ENCODE results near the gene GAK. TPM values are rescaled to one million over a fixed set of nuclear protein-coding genes. Genes with fewer than 3 reads are reported as not detected.

GAK gene
- total RNA-seq, 4 donors from 2014 or later = 230 to 882 (median 305) TPM

DNA sequence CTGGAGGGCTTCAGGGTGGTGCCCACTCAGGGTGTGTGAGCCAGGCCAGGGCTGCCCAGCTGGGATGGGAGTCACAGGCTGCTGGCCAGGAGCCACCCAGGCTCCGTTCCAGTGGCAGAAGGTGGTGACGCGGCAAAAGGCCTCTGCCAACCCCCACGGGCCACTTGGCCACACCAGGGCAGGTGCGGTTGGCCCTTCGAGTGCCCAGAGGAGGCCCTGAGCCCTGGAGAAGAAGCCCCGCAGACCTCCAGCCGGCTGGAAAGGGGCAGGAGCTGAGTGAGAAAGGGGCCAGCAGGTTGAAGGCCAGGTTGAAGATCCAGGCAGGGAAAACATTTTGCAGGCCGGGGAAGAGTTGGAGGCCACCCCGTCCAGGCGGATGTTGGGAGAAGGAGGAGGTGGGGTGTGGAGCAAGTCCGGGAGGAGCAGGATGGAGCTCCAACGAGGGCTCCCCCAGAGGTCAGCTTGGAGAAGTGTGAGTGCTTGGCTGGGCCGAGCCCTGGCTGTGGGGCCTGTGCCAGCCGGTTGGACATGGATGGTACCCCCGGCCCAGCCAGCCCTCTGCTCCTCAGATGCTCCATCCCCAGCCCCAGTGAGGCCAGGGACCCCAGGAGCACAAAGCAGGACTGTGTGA, 103.4 kb downstream of the GAK start:
- in situ Hi-C loops (cut with MboI; ENCODE audit: low pct_ligation_motif_present in 1 of 4, low pct_unique_long_range_greater_than_20kb in 1 of 4, low sequenced_read_pairs in 3 of 4) (no loop called here), intact Hi-C loops (cut with DNase I; ENCODE audit: low total_unique reads) (no loop called here)
- Histone ChIP-seq H3K27me3 (peaks cover 79% of the 10 kb centered on the region), H3K9me3 (no peaks in the 10 kb centered on the region), H3K36me3 (no peaks in the 10 kb centered on the region), H3K4me1 (peaks cover 4 to 19% (median 16%) of the 10 kb centered on the region in 4 donors), H3K4me3 (no peak overlapping the region), H3K27ac (no peak overlapping the region)
- 44 to 56% methylated on average over 9 to 16 of the region's 16 CpGs for WGBS, 2 donors (ENCODE audit: low coverage in 1 of 2)
- DNase-seq = no peak
- TF ChIP-seq POLR2AphosphoS5 (IDR thresholded peaks at IDR 0.05) (no peak), POLR2A (IDR thresholded peaks at IDR 0.05) (no peak), EP300 (IDR thresholded peaks at IDR 0.05; ENCODE audit: low read depth) (no peak)
- TF ChIP-seq, protein P1, sequence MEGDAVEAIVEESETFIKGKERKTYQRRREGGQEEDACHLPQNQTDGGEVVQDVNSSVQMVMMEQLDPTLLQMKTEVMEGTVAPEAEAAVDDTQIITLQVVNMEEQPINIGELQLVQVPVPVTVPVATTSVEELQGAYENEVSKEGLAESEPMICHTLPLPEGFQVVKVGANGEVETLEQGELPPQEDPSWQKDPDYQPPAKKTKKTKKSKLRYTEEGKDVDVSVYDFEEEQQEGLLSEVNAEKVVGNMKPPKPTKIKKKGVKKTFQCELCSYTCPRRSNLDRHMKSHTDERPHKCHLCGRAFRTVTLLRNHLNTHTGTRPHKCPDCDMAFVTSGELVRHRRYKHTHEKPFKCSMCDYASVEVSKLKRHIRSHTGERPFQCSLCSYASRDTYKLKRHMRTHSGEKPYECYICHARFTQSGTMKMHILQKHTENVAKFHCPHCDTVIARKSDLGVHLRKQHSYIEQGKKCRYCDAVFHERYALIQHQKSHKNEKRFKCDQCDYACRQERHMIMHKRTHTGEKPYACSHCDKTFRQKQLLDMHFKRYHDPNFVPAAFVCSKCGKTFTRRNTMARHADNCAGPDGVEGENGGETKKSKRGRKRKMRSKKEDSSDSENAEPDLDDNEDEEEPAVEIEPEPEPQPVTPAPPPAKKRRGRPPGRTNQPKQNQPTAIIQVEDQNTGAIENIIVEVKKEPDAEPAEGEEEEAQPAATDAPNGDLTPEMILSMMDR (IDR thresholded peaks at IDR 0.05) = no peak

- Histone ChIP-seq H3K4me3 (no peak overlapping the region), H3K4me1 (peaks cover 4 to 19% (median 16%) of the 10 kb centered on the region in 4 donors), H3K27me3 (peaks cover 92% of the 10 kb centered on the region), H3K9me3 (no peaks in the 10 kb centered on the region), H3K36me3 (no peaks in the 10 kb centered on the region), H3K27ac (no peak overlapping the region)
- WGBS, 2 donors (ENCODE audit: low coverage in 1 of 2) = 24 to 26% methylated on average over 2 to 17 of the region's 20 CpGs
- intact Hi-C loops (cut with DNase I; ENCODE audit: low total_unique reads) = no loop called here
- no peak for DNase-seq
- no peak for TF ChIP-seq POLR2A (IDR thresholded peaks at IDR 0.05)
- TF ChIP-seq POLR2AphosphoS5 (IDR thresholded peaks at IDR 0.05) = no peak
- no peak for TF ChIP-seq EP300 (IDR thresholded peaks at IDR 0.05; ENCODE audit: low read depth)
- TF ChIP-seq, protein P1 (IDR thresholded peaks at IDR 0.05) = no peak
- in situ Hi-C loops (cut with MboI; ENCODE audit: low pct_ligation_motif_present in 1 of 4, low pct_unique_long_range_greater_than_20kb in 1 of 4, low sequenced_read_pairs in 3 of 4) = no loop called here
Observed at GRCh38 chr4:827209-828081, 104.7 kb downstream of the GAK start.

- Histone ChIP-seq H3K4me3 (peak overlapping the region in 1 of 4 donors; percentile 40), H3K36me3 (no peaks in the 10 kb centered on the region), H3K4me1 (peaks cover 4 to 19% (median 16%) of the 10 kb centered on the region in 4 donors), H3K9me3 (no peaks in the 10 kb centered on the region), H3K27me3 (peaks cover 95% of the 10 kb centered on the region), H3K27ac (no peak overlapping the region)
- intact Hi-C loops (cut with DNase I; ENCODE audit: low total_unique reads) (no loop called here), in situ Hi-C loops (cut with MboI; ENCODE audit: low pct_ligation_motif_present in 1 of 4, low pct_unique_long_range_greater_than_20kb in 1 of 4, low sequenced_read_pairs in 3 of 4) (no loop called here)
- DNase-seq = no peak
- 2% methylated on average over 22 of the region's 75 CpGs; no CpG with 5 or more reads in 1 of the 2 donors for WGBS, 2 donors (ENCODE audit: low coverage in 1 of 2)
- no peak for TF ChIP-seq POLR2AphosphoS5 (IDR thresholded peaks at IDR 0.05)
- TF ChIP-seq POLR2A (IDR thresholded peaks at IDR 0.05) = no peak
- TF ChIP-seq, protein P1 (IDR thresholded peaks at IDR 0.05) = no peak
- no peak for TF ChIP-seq EP300 (IDR thresholded peaks at IDR 0.05; ENCODE audit: low read depth)
Observed at GRCh38 chr4:826508-827208, 105.5 kb downstream of the GAK start.

DNA sequence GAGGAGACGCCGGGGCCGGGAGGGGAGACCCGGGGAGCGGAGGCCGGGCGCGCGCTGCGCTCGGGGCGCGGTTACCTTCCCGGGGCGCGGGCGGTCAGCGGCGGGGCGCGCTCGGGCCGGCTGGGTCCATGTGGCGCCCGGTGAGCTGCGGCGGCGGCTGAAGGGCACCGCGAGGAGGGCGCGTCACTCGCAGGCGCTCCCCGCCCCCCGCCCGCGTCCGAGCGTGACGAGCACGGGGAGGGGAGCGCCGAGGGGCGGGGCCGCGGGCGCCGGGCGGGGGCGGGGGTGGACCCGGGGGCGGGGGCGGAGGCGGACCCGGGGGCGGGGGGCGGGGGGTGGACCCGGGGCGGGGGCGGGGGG, 106.2 kb downstream of the GAK start, which contains the start of gene CPLX1:
Gene CPLX1, minus strand, starts transcription at position 159 of the 360 bp plus-strand sequence. CDS start 1,607 bp downstream, outside the sequence.
- Histone ChIP-seq H3K4me3 (peak within 1 kb of the TSS in 3 of 4 donors; percentile 35 to 59 (median 39)), H3K9me3 (no peaks in the 10 kb centered on the region), H3K27ac (no peak within 1 kb of the TSS), H3K4me1 (peaks cover 4 to 19% (median 16%) of the 10 kb centered on the region in 4 donors), H3K27me3 (peaks cover 92% of the 10 kb centered on the region), H3K36me3 (no peaks in the 10 kb centered on the region)
- TF ChIP-seq POLR2AphosphoS5 (IDR thresholded peaks at IDR 0.05) = no peak
- TF ChIP-seq, protein P1 (IDR thresholded peaks at IDR 0.05) = no peak
- no peak for TF ChIP-seq EP300 (IDR thresholded peaks at IDR 0.05; ENCODE audit: low read depth)
- no peak for TF ChIP-seq POLR2A (IDR thresholded peaks at IDR 0.05)
- WGBS, 2 donors (ENCODE audit: low coverage in 1 of 2) = 0% methylated on average over 4 of the region's 61 CpGs; no CpG with 5 or more reads in 1 of the 2 donors
- in situ Hi-C loops (cut with MboI; ENCODE audit: low pct_ligation_motif_present in 1 of 4, low pct_unique_long_range_greater_than_20kb in 1 of 4, low sequenced_read_pairs in 3 of 4) (no loop called here), intact Hi-C loops (cut with DNase I; ENCODE audit: low total_unique reads) (no loop called here)
- peak; percentile 35 for DNase-seq

Data from transverse colon (tissue), 4 donors.